BJ (cell line): ENCODE results near the gene HELZ2. TPM values are rescaled to one million over a fixed set of nuclear protein-coding genes. Genes with fewer than 3 reads are reported as not detected.

Experiments used
- CTCF ChIA-PET: fragments of 350-600 bp; formaldehyde crosslinking; extraction: SDS; loops from one replicate; lab custom pipeline; 2021; ENCODE audit warnings: antibody characterized with exemption, inconsistent platforms; lab: Yijun Ruan, JAX
- POLR2A ChIA-PET: fragments of 300-600 bp; sonication (Branson Sonifier 250); formaldehyde crosslinking; extraction: SDS; loops from one replicate; lab custom pipeline; 2021; ENCODE audit warnings: antibody characterized with exemption; lab: Charles Lee
- DNase-seq: peaks from one replicate; pipeline ENCODE4 v3.0.0-alpha.2; 2011; ENCODE audit warnings: low read depth
- H3K27me3 ChIP-seq: 2 replicates; pipeline ENCODE4 v1.6.0; 2011; ENCODE audit warnings: low read length; ENCODE audit not compliant: control insufficient read depth, insufficient read depth
- H3K36me3 ChIP-seq: 2 replicates; pipeline ENCODE4 v1.5.1; 2011; ENCODE audit warnings: low read length; ENCODE audit not compliant: control insufficient read depth, insufficient read depth
- H3K4me3 ChIP-seq: 2 replicates; pipeline ENCODE4 v1.5.1; 2011; ENCODE audit warnings: low read depth, mild to moderate bottlenecking, control low read depth, low read length
- polyA plus RNA-seq: library from polyadenylated mRNA; depleted of rRNA; stranded (reverse); fragments of >200 nt; gene quantifications from 2 replicates; pipeline ENCODE4 v1.2.3, GENCODE V29; 2011
- TF ChIP-seq, protein P1 (sequence below): IDR thresholded peaks from 2 replicates; pipeline ENCODE4 v1.5.1; 2011; ENCODE audit warnings: low read depth, mild to moderate bottlenecking, control low read depth, inconsistent platforms, low read length, moderate library complexity; ENCODE audit not compliant: insufficient read depth

The HELZ2 gene
- polyA plus RNA-seq, 1 experiment, result 7.9 TPM

DNA sequence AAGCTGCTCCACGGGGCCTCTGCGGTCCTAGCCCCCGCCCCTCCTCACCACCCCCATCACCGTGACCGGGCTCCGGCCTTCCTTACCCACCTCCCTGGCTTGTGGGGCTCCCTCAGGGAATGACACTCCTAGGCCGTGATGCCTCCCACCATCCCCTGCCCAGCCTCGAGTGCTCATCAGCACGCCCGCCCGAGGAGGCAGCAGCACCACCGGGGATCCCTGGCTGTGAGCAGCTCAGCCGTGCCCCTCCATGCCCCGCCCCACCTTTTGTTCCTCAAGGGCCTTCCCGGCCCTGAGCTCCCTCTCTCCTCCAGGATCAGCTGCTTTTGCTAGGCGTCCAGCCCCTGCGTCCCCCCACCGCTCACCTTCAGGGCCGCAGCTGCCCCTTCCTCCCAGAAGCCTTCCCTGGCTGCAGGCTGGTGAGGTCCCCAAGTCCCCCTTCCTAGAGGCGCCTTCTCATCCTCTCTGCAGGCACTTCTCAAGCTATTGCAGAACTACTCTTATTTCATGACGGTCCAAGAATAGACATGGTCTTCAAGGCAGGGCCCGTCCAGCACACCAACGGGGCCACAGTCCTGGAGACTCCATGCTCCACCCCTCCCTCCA lies 17.1 kb downstream of the HELZ2 start:
- DNase-seq, result no peak
- H3K36me3 ChIP-seq, result peaks cover 15% of the 10 kb centered on the region
- no peak overlapping the region for H3K4me3 ChIP-seq
- TF ChIP-seq, protein P1, sequence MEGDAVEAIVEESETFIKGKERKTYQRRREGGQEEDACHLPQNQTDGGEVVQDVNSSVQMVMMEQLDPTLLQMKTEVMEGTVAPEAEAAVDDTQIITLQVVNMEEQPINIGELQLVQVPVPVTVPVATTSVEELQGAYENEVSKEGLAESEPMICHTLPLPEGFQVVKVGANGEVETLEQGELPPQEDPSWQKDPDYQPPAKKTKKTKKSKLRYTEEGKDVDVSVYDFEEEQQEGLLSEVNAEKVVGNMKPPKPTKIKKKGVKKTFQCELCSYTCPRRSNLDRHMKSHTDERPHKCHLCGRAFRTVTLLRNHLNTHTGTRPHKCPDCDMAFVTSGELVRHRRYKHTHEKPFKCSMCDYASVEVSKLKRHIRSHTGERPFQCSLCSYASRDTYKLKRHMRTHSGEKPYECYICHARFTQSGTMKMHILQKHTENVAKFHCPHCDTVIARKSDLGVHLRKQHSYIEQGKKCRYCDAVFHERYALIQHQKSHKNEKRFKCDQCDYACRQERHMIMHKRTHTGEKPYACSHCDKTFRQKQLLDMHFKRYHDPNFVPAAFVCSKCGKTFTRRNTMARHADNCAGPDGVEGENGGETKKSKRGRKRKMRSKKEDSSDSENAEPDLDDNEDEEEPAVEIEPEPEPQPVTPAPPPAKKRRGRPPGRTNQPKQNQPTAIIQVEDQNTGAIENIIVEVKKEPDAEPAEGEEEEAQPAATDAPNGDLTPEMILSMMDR, result no peak
- no peaks in the 10 kb centered on the region for H3K27me3 ChIP-seq
- ChIA-PET POLR2A (no interaction called here), CTCF (no interaction called here)

DNA sequence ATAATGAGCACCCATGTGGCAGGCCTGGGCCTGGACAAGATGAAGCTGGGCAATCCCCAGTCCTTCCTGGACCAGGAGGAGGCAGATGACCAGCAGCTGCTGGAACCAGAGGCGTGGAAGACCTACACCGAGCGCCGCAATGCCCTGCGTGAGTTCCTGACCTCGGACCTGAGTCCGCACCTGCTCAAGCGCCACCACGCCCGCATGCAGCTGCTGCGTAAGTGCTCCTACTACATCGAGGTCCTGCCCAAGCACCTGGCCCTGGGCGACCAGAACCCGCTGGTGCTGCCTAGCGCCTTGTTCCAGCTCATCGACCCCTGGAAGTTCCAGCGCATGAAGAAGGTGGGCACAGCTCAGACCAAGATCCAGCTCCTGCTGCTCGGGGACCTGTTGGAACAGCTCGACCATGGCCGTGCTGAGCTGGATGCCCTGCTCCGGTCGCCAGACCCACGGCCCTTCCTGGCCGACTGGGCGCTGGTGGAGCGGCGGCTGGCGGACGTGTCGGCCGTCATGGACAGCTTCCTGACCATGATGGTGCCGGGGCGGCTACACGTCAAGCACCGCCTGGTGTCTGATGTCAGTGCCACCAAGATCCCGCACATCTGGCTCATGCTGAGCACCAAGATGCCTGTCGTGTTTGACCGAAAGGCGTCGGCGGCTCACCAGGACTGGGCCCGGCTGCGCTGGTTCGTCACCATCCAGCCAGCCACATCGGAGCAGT lies 18.2 kb downstream of the HELZ2 start:
- Histone ChIP-seq H3K36me3 (peaks cover 9% of the 10 kb centered on the region), H3K27me3 (no peaks in the 10 kb centered on the region), H3K4me3 (no peak overlapping the region)
- TF ChIP-seq, protein P1, result no peak
- no peak for DNase-seq
- POLR2A ChIA-PET, result no interaction called here
- CTCF ChIA-PET, result interaction anchor here (1.6 kb wide), 1 partner anchor 18 kb away, joined by 5 read pairs; the partner anchor contains the start of gene PTK6

DNA sequence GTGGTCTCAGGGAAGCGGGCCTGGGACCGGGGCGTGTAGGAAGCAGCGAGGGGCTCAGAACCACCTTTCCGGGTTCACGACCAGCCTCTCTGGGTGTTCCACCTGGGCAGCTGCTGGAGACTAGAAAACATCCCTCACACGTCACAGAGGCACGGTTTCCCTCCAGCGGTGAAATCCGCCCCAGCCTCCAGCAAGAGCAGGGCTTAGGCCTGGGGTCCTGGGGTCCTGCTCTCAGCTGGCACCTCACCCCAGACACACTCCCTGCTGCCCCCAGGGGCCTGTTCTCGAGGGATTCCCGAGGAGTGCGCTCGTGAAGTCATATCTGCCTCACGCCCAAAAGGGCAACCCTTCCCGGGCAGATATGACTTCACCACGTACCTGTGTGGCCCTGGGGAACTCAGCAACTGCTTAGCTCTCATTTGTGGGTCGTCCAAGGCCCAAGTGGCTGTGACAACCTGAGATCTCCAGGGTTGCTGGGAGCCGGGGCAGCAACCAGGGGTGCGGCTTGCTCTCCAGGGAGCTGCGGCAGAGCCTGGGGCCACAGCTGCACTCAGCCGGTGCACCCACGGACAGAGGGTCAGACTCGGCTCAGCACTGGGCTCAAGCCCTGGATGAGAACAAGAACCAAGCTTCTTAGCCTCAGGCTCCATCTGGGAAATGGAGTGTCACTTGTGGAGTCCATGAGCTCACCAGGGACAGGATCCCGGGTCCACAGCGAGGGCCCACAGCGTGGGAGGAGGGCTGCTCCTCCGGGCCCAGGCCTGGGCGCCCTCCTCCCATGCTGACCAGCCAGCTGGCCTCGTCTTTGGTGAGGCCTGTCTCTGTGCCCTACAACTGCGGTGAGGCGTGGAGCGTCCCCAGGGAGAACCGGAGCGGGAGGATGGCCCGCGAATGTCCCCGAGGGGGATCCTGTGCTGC lies 19.4 kb downstream of the HELZ2 start:
- Histone ChIP-seq H3K36me3 (peaks cover 3% of the 10 kb centered on the region), H3K4me3 (peak overlapping the region; percentile 72), H3K27me3 (no peaks in the 10 kb centered on the region)
- CTCF ChIA-PET, result interaction anchor here (1.6 kb wide), 1 partner anchor 17 kb away, joined by 5 read pairs; the partner anchor contains the start of gene PTK6
- TF ChIP-seq, protein P1, result no peak
- POLR2A ChIA-PET, result no interaction called here
- DNase-seq, result no peak

DNA sequence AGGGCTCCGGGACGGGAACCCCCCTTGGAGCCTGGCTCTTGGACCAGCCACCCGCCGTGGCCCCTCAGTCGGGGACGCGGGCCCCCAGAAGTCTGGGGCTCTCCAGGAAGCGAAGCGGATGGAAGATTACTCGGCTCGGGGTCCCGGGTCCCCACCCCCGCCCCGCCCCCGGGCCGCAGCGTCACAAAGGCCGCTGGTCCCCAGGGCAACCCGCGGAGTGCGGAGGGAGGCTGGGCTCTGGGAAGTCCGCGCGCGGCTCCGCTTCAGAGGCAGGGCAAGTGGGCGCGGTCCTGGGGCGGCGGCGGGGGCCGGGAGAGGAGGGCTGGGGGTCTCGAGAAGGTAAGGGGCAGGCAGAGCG lies 20.1 kb downstream of the HELZ2 start, which contains the start of gene FNDC11:
Gene FNDC11, plus strand, starts transcription at position 227 of the 358 bp plus-strand sequence. CDS start 1,505 bp downstream, outside the sequence.
- CTCF ChIA-PET, result no interaction called here
- H3K4me3 ChIP-seq, result peak within 1 kb of the TSS; percentile 72
- POLR2A ChIA-PET, result no interaction called here
- no peaks in the 10 kb centered on the region; the same call in 1 of the 2 replicates for H3K27me3 ChIP-seq
- TF ChIP-seq, protein P1, result no peak
- H3K36me3 ChIP-seq, result peaks cover 1% of the 10 kb centered on the region; the same call in 1 of the 2 replicates
- no peak for DNase-seq
